HepG2 (cell line): ENCODE results near the gene NSUN2. TPM values are rescaled to one million over a fixed set of nuclear protein-coding genes. Genes with fewer than 3 reads are reported as not detected.

Experiments used
- ATAC-seq: fragments of 200-7000 bp; cut with Tn5 transposase; 3 replicates; pipeline ENCODE4 v1.9.1; 2020; ENCODE audit warnings: mild to moderate bottlenecking, moderate library complexity
- BruUV-seq: library from RNA; stranded (reverse); fragments of 400-500 nt; replicated peaks from 2 replicates; lab custom pipeline; 2021; lab: Mats Ljungman, UMichigan
- CTCF ChIA-PET: fragments of 300-600 bp; formaldehyde crosslinking; extraction: SDS; loops from one replicate; lab custom pipeline; 2021; ENCODE audit warnings: low total read pairs, inconsistent platforms, low intra/inter-chr PET ratio; lab: Yijun Ruan, JAX
- POLR2A ChIA-PET: fragments of 350-600 bp; sonication (Branson Sonifier 250); formaldehyde crosslinking; loops from one replicate; lab custom pipeline; 2020; ENCODE audit warnings: antibody characterized with exemption, inconsistent platforms; lab: Yijun Ruan, JAX
- DNase-seq: peaks from one replicate; pipeline ENCODE4 v3.0.0-alpha.2; 2015; ENCODE audit warnings: low spot score
- FAIRE-seq: peaks from 3 replicates; lab custom pipeline; 2011; peaks lifted over from hg19 to GRCh38; lab: Jason Lieb, UNC
- H2AFZ ChIP-seq: one replicate; pipeline ENCODE4 v1.6.1; 2011; ENCODE audit warnings: low read length, inconsistent platforms
- H3K27ac ChIP-seq: fragments of 300-600 bp; 3 replicates; pipeline ENCODE4 v1.8.0; 2011; ENCODE audit warnings: mixed run types, mild to moderate bottlenecking, mixed read lengths, low read length, inconsistent platforms; ENCODE audit not compliant: insufficient read depth; ENCODE audit errors: extremely low read length
- H3K27me3 ChIP-seq, 2 experiments: fragments of 200-600 bp in 1 of 2; 2 replicates in 1 of 2; 3 replicates in 1 of 2; pipeline versions ENCODE4 v1.6.0 to v1.8.0; 2011; ENCODE audit warnings: low read length in 2 of 2, mild to moderate bottlenecking in 2 of 2, moderate library complexity in 2 of 2, inconsistent platforms in 1 of 2; ENCODE audit not compliant: insufficient read depth in 2 of 2, control insufficient read depth in 1 of 2
- H3K36me3 ChIP-seq, 2 experiments: fragments of 200-600 bp in 1 of 2; replicated peaks in 1 of 2; 2 replicates in 1 of 2; 3 replicates in 1 of 2; pipeline versions ENCODE4 v1.5.1 to v1.8.0; 2011; ENCODE audit warnings: low read length in 2 of 2, inconsistent platforms in 1 of 2; ENCODE audit not compliant: insufficient read depth in 2 of 2, control insufficient read depth in 1 of 2
- H3K4me1 ChIP-seq: 2 replicates; pipeline ENCODE4 v1.5.1; 2012; ENCODE audit warnings: low read length, inconsistent platforms; ENCODE audit not compliant: insufficient read depth
- H3K4me2 ChIP-seq: 2 replicates; pipeline ENCODE4 v1.6.0; 2011; ENCODE audit warnings: low read depth, low read length, inconsistent platforms
- H3K4me3 ChIP-seq, 3 experiments: fragments of 200-600 bp in 1 of 3; sonication (generic), shearing (Covaris generic) in 1 of 3; replicated peaks in 1 of 3; 2 replicates each; pipeline ENCODE4 v1.5.1; 2011 to 2016; ENCODE audit warnings: low read length in 3 of 3, inconsistent platforms in 2 of 3, low read depth in 2 of 3, mild to moderate bottlenecking in 2 of 3, control low read depth in 1 of 3, mixed read lengths in 1 of 3; ENCODE audit not compliant: insufficient read depth in 1 of 3
- H3K79me2 ChIP-seq: one replicate; pipeline ENCODE4 v1.6.1; 2011; ENCODE audit warnings: low read length, inconsistent platforms; ENCODE audit not compliant: insufficient read depth
- H3K9ac ChIP-seq: 2 replicates; pipeline ENCODE4 v1.6.0; 2011; ENCODE audit warnings: mild to moderate bottlenecking, low read depth, low read length, inconsistent platforms; ENCODE audit not compliant: insufficient read depth
- H3K9me3 ChIP-seq: 2 replicates; pipeline ENCODE4 v1.5.1; 2012; ENCODE audit warnings: mild to moderate bottlenecking, low read length
- H4K20me1 ChIP-seq: 2 replicates; pipeline ENCODE4 v1.6.0; 2011; ENCODE audit warnings: inconsistent platforms, mild to moderate bottlenecking, low read length, moderate library complexity; ENCODE audit not compliant: insufficient read depth
- HIC2 ChIP-seq: sonication (generic); formaldehyde crosslinking; IDR thresholded peaks from 2 replicates; pipeline ENCODE4 v1.9.0; 2022; ENCODE audit warnings: low read depth, missing genetic modification reagents
- HNRNPH1 ChIP-seq: fragments of 200-400 bp; formaldehyde crosslinking; optimal IDR thresholded peaks from 2 replicates; pipeline ENCODE3; 2017; ENCODE audit warnings: mild to moderate bottlenecking, low read depth, low read length
- PHF8 ChIP-seq: sonication (generic); formaldehyde crosslinking; IDR thresholded peaks from 2 replicates; pipeline ENCODE4 v1.5.0; 2020; ENCODE audit warnings: missing genetic modification reagents
- RAD21 ChIP-seq: fragments of 450-650 bp; formaldehyde crosslinking; IDR thresholded peaks from 2 replicates; pipeline ENCODE4 v1.5.0; 2020; ENCODE audit warnings: mild to moderate bottlenecking
- RBAK ChIP-seq: sonication (generic); formaldehyde crosslinking; IDR thresholded peaks from 2 replicates; pipeline ENCODE4 v1.5.1; 2020; ENCODE audit warnings: mild to moderate bottlenecking, missing genetic modification reagents
- SALL2 ChIP-seq: sonication (generic); formaldehyde crosslinking; IDR thresholded peaks from 2 replicates; pipeline ENCODE4 v1.8.1; 2023; ENCODE audit warnings: mild to moderate bottlenecking, missing genetic modification reagents, inconsistent platforms
- ZBED4 ChIP-seq: sonication (generic); formaldehyde crosslinking; IDR thresholded peaks from 2 replicates; pipeline ENCODE4 v1.4.0; 2020; ENCODE audit warnings: missing genetic modification reagents, borderline replicate concordance
- ZNF142 ChIP-seq: sonication (generic); formaldehyde crosslinking; IDR thresholded peaks from 2 replicates; pipeline ENCODE4 v1.4.0; 2020; ENCODE audit warnings: missing genetic modification reagents
- ZNF143 ChIP-seq: sonication (generic); formaldehyde crosslinking; IDR thresholded peaks from 2 replicates; pipeline ENCODE4 v1.4.0; 2020; ENCODE audit warnings: missing genetic modification reagents
- ZNF746 ChIP-seq: sonication (generic); formaldehyde crosslinking; IDR thresholded peaks from 2 replicates; pipeline ENCODE4 v1.8.0; 2022; ENCODE audit warnings: mild to moderate bottlenecking, missing genetic modification reagents
- ZNF839 ChIP-seq: sonication (generic); formaldehyde crosslinking; IDR thresholded peaks from 2 replicates; pipeline ENCODE4 v1.4.0; 2020; ENCODE audit warnings: missing genetic modification reagents, mild to moderate bottlenecking, borderline replicate concordance
- WGBS: methylation state at CpG from one replicate; pipeline ENCODE4 v1.1.6; 2017; ENCODE audit warnings: low lambda C conversion rate; 5-methylcytosine and 5-hydroxymethylcytosine counted together
- in situ Hi-C: cut with HindIII; loops from 2 replicates; pipeline ENCODE4 v1.10.0; 2017; ENCODE audit warnings: low pct_unique_long_range_greater_than_20kb; ENCODE audit not compliant: extremely low pct_ligation_motif_present
- intact Hi-C: fragments of 100-400 bp; cut with micrococcal nuclease; formaldehyde crosslinking; loops from one replicate; pipeline ENCODE4 v1.10.0; 2022; ENCODE audit not compliant: unreplicated experiment
- polyA plus RNA-seq, 8 experiments: library from polyadenylated mRNA; depleted of rRNA in 3 of 8; stranded (reverse) in 7 of 8; unstranded in 1 of 8; fragments of >200 nt; fragmentation: Illumina TruSeq in 4 of 8; extraction: Trizol in 4 of 8; gene quantifications; 2 replicates each; pipeline versions ENCODE4 v1.2.1 to v1.2.3, GENCODE V29; 2011 to 2016; ENCODE audit warnings: low read depth in 4 of 8, missing spikeins in 1 of 8, mixed read lengths in 1 of 8; ENCODE audit not compliant: insufficient read depth in 1 of 8
- total RNA-seq, 5 experiments: library from RNA; depleted of rRNA; stranded (reverse); fragments of >200 nt; fragmentation: Illumina TruSeq; extraction: Trizol; gene quantifications; 2 replicates each; pipeline ENCODE4 v1.2.3, GENCODE V29; 2016; ENCODE audit warnings: low read depth in 1 of 5

Gene NSUN2
- total and polyA plus RNA-seq, 2 of the 13 experiments (the other 11 are each of a cell fraction or from before 2014, with no cell fraction given): 51.7 to 69.1 TPM

GRCh38 chr5:6649186-6649585, 16.3 kb upstream of the NSUN2 start:
- Histone ChIP-seq H3K9ac (no peak overlapping the region), H3K4me2 (no peak overlapping the region), H3K36me3 (peaks cover 2 to 9% of the 10 kb centered on the region in 2 experiments; a peak in 3 of 5 replicates), H3K4me1 (no peaks in the 10 kb centered on the region), H3K4me3 (no peak overlapping the region), H3K27me3 (no peaks in the 10 kb centered on the region), H3K79me2 (no peaks in the 10 kb centered on the region), H3K9me3 (no peaks in the 10 kb centered on the region), H2AFZ (no peak overlapping the region), H3K27ac (no peak overlapping the region), H4K20me1 (no peaks in the 10 kb centered on the region)
- in situ Hi-C loops: no loop called here
- BruUV-seq: no TSS peak
- ATAC-seq (no peak), FAIRE-seq (no peak), DNase-seq (no peak)
- ChIA-PET CTCF (no interaction called here), POLR2A (no interaction called here)
- 87% methylated on average over 10 of the region's 10 CpGs for WGBS
- intact Hi-C loops: no loop called here
- no peak for TF ChIP-seq ZBED4
- TF ChIP-seq RBAK (CRISPR knock-in tag): no peak
- no peak for TF ChIP-seq ZNF142
- no peak for TF ChIP-seq HNRNPH1
- no peak for TF ChIP-seq RAD21 (CRISPR knock-in tag)
- TF ChIP-seq ZNF143 (CRISPR knock-in tag): no peak
- no peak for TF ChIP-seq SALL2 (CRISPR knock-in tag)
- no peak for TF ChIP-seq PHF8 (CRISPR knock-in tag)
- no peak for TF ChIP-seq ZNF746 (CRISPR knock-in tag)
- TF ChIP-seq HIC2 (CRISPR knock-in tag): no peak
- TF ChIP-seq ZNF839: no peak
